HEK293 (cell line): ENCODE data around the gene STRIT1.

Source experiments
- CTCF ChIA-PET: fragments of 350-600 bp; formaldehyde crosslinking; extraction: SDS; loops from one replicate; lab custom pipeline; 2021; ENCODE audit warnings: antibody characterized with exemption; lab: Yijun Ruan, JAX
- POLR2A ChIA-PET: fragments of 300-600 bp; formaldehyde crosslinking; extraction: SDS; loops from one replicate; lab custom pipeline; 2020; ENCODE audit warnings: antibody characterized with exemption, inconsistent platforms; lab: Yijun Ruan, JAX
- H3K27ac ChIP-seq: fragments of 200-500 bp; sonication (Bioruptor generic); 2 replicates; pipeline ENCODE4 v1.5.1; 2014; ENCODE audit warnings: low read depth, low read length, control low read depth, inconsistent platforms; ENCODE audit errors: extremely low read depth
- H3K36me3 ChIP-seq, 2 experiments: fragments of 200-500 bp in 1 of 2; sonication (Bioruptor generic) in 1 of 2; 1 replicate in 1 of 2; 2 replicates in 1 of 2; pipeline ENCODE4 v1.5.1; 2014 to 2017; ENCODE audit warnings: inconsistent platforms in 2 of 2, low read length in 2 of 2; ENCODE audit not compliant: control insufficient read depth in 2 of 2, insufficient read depth in 1 of 2
- H3K4me1 ChIP-seq: fragments of 200-500 bp; sonication (Bioruptor generic); 2 replicates; pipeline ENCODE4 v1.5.1; 2014; ENCODE audit warnings: mild to moderate bottlenecking, low read length, inconsistent platforms; ENCODE audit not compliant: control insufficient read depth, insufficient read depth
- H3K4me3 ChIP-seq: 2 replicates; pipeline ENCODE4 v1.5.1; 2011; ENCODE audit warnings: low read depth, mild to moderate bottlenecking, control low read depth, low read length, moderate library complexity
- H3K9me3 ChIP-seq: fragments of 200-500 bp; sonication (Bioruptor generic); 2 replicates; pipeline ENCODE4 v1.5.1; 2014; ENCODE audit warnings: low read depth, low read length, inconsistent platforms; ENCODE audit not compliant: control insufficient read depth, insufficient read depth
- ATF2 ChIP-seq: fragments of 450-650 bp; formaldehyde crosslinking; IDR thresholded peaks from 2 replicates; pipeline ENCODE4 v1.5.1; 2016; ENCODE audit warnings: missing biosample characterization, missing genetic modification characterization, low read depth
- GFI1B ChIP-seq: fragments of 450-650 bp; formaldehyde crosslinking; IDR thresholded peaks from 2 replicates; pipeline ENCODE4 v1.5.1; 2016; ENCODE audit warnings: missing biosample characterization, missing genetic modification characterization
- GLIS1 ChIP-seq: fragments of 450-650 bp; formaldehyde crosslinking; IDR thresholded peaks from 2 replicates; pipeline ENCODE4 v1.5.1; 2016; ENCODE audit warnings: missing biosample characterization, missing genetic modification characterization
- HOXC10 ChIP-seq: sonication (generic); formaldehyde crosslinking; IDR thresholded peaks from 2 replicates; pipeline ENCODE4 v1.8.1; 2023; ENCODE audit warnings: mild to moderate bottlenecking, missing genetic modification reagents
- KLF10 ChIP-seq: fragments of 450-650 bp; IDR thresholded peaks from 2 replicates; pipeline ENCODE4 v1.5.1; 2018; ENCODE audit warnings: missing biosample characterization, mild to moderate bottlenecking, missing genetic modification characterization
- KLF16 ChIP-seq: fragments of 450-650 bp; formaldehyde crosslinking; IDR thresholded peaks from 2 replicates; pipeline ENCODE4 v1.5.1; 2017; ENCODE audit warnings: missing biosample characterization, missing genetic modification characterization
- RBAK ChIP-seq: fragments of 450-650 bp; formaldehyde crosslinking; IDR thresholded peaks from 2 replicates; pipeline ENCODE4 v1.5.1; 2016; ENCODE audit warnings: missing biosample characterization, missing genetic modification characterization
- REPIN1 ChIP-seq: fragments of 450-650 bp; formaldehyde crosslinking; IDR thresholded peaks from 2 replicates; pipeline ENCODE4 v1.5.1; 2017; ENCODE audit warnings: missing biosample characterization, missing genetic modification characterization, low read depth
- SP2 ChIP-seq: fragments of 450-650 bp; formaldehyde crosslinking; IDR thresholded peaks from 2 replicates; pipeline ENCODE4 v1.5.1; 2016; ENCODE audit warnings: missing biosample characterization, missing genetic modification characterization
- ZEB2 ChIP-seq: fragments of 450-650 bp; formaldehyde crosslinking; IDR thresholded peaks from 2 replicates; pipeline ENCODE4 v1.5.1; 2016; ENCODE audit warnings: missing biosample characterization, missing genetic modification characterization
- ZNF121 ChIP-seq: fragments of 450-650 bp; formaldehyde crosslinking; IDR thresholded peaks from 2 replicates; pipeline ENCODE4 v1.5.1; 2016; ENCODE audit warnings: missing biosample characterization, missing genetic modification characterization
- ZNF148 ChIP-seq: fragments of 450-650 bp; formaldehyde crosslinking; IDR thresholded peaks from 2 replicates; pipeline ENCODE4 v1.5.0; 2017; ENCODE audit warnings: missing biosample characterization, missing genetic modification characterization, borderline replicate concordance
- ZNF18 ChIP-seq: fragments of 450-650 bp; formaldehyde crosslinking; IDR thresholded peaks from 2 replicates; pipeline ENCODE4 v1.5.1; 2016; ENCODE audit warnings: missing biosample characterization, missing genetic modification characterization
- ZNF184 ChIP-seq: fragments of 450-650 bp; IDR thresholded peaks from 2 replicates; pipeline ENCODE4 v1.5.1; 2018; ENCODE audit warnings: missing biosample characterization, mild to moderate bottlenecking, missing genetic modification characterization
- ZNF292 ChIP-seq: fragments of 450-650 bp; formaldehyde crosslinking; IDR thresholded peaks from 2 replicates; pipeline ENCODE4 v1.5.1; 2016; ENCODE audit warnings: low read depth, missing biosample characterization, missing genetic modification characterization, borderline replicate concordance
- ZNF341 ChIP-seq: fragments of 450-650 bp; formaldehyde crosslinking; IDR thresholded peaks from 2 replicates; pipeline ENCODE4; 2016; ENCODE audit warnings: low read depth, missing biosample characterization, missing genetic modification characterization
- ZNF488 ChIP-seq: fragments of 450-650 bp; formaldehyde crosslinking; IDR thresholded peaks from 2 replicates; pipeline ENCODE4 v1.5.1; 2016; ENCODE audit warnings: missing biosample characterization, missing genetic modification characterization
- ZNF610 ChIP-seq: fragments of 450-650 bp; formaldehyde crosslinking; IDR thresholded peaks from 2 replicates; pipeline ENCODE4 v1.5.1; 2016; ENCODE audit warnings: missing biosample characterization, missing genetic modification characterization, borderline replicate concordance
- ZNF792 ChIP-seq: fragments of 450-650 bp; formaldehyde crosslinking; IDR thresholded peaks from 2 replicates; pipeline ENCODE4 v1.5.1; 2016; ENCODE audit warnings: missing biosample characterization, missing genetic modification characterization
- ZSCAN16 ChIP-seq: fragments of 450-650 bp; formaldehyde crosslinking; IDR thresholded peaks from 2 replicates; pipeline ENCODE4 v1.5.1; 2016; ENCODE audit warnings: missing biosample characterization, missing genetic modification characterization

STRIT1 gene

GRCh38 chr3:155285936-155286335 lies 7.5 kb downstream of the STRIT1 start:
- TF ChIP-seq ZNF121 (tag by site-specific recombination) (0 out of 2 replicates have a peak, but pooled peaks have one; percentile 22), RBAK (tag by site-specific recombination) (no peak)
- H3K4me3 ChIP-seq = no peak overlapping the region
- no peaks in the 10 kb centered on the region for H3K4me1 ChIP-seq
- H3K9me3 ChIP-seq = no peaks in the 10 kb centered on the region
- no peak overlapping the region for H3K27ac ChIP-seq
- no peaks in the 10 kb centered on the region for H3K36me3 ChIP-seq
- ChIA-PET CTCF (no interaction called here), POLR2A (no interaction called here)

- POLR2A ChIA-PET = no interaction called here
- Histone ChIP-seq H3K4me3 (no peak overlapping the region), H3K27ac (no peak overlapping the region), H3K9me3 (no peaks in the 10 kb centered on the region), H3K36me3 (no peaks in the 10 kb centered on the region), H3K4me1 (no peaks in the 10 kb centered on the region)
- CTCF ChIA-PET = no interaction called here
- TF ChIP-seq ZNF341 (tag by site-specific recombination) = no peak
- no peak for TF ChIP-seq ZNF488 (tag by site-specific recombination)
- TF ChIP-seq GFI1B (tag by site-specific recombination) = no peak
- no peak for TF ChIP-seq ZNF148 (tag by site-specific recombination)
- TF ChIP-seq ZNF184 (tag by site-specific recombination) = no peak
- TF ChIP-seq ZEB2 = no peak
- no peak for TF ChIP-seq KLF16
- TF ChIP-seq ZNF18 (tag by site-specific recombination) = no peak
- no peak for TF ChIP-seq REPIN1 (tag by site-specific recombination)
- TF ChIP-seq ZSCAN16 (tag by site-specific recombination) = no peak
- no peak for TF ChIP-seq ATF2 (tag by site-specific recombination)
- TF ChIP-seq KLF10 = no peak
- TF ChIP-seq ZNF610 (tag by site-specific recombination) = no peak
- TF ChIP-seq GLIS1 (tag by site-specific recombination) = no peak
- no peak for TF ChIP-seq HOXC10 (CRISPR knock-in tag)
- TF ChIP-seq ZNF792 = no peak
- TF ChIP-seq ZNF292 (tag by site-specific recombination) = no peak
- no peak for TF ChIP-seq SP2 (tag by site-specific recombination)
- TF ChIP-seq, all 188 proteins: peak for 0
Measured at GRCh38 chr3:155283092-155284056, 10.1 kb downstream of the STRIT1 start.
